Fibroblast of lung (primary cell): Measurements from ENCODE around the gene ZNF433. TPM values are rescaled to one million over a fixed set of nuclear protein-coding genes. Genes with fewer than 3 reads are reported as not detected.
A peak's percentile ranks its signal among the peaks of the same experiment; 100 is the strongest.

Source experiments
- DNase-seq, 2 donors: peaks; one replicate each; pipeline versions ENCODE4 v3.0.0 to v3.0.0-alpha.2; 2010; ENCODE audit warnings: low read depth in 2 of 2
- H2AFZ ChIP-seq: 2 replicates; pipeline ENCODE4 v1.5.1; 2012; ENCODE audit warnings: low read length, control low read depth, inconsistent platforms
- H3K27ac ChIP-seq: 2 replicates; pipeline ENCODE4 v1.5.1; 2011; ENCODE audit warnings: low read length, control low read depth; ENCODE audit not compliant: insufficient read depth
- H3K27me3 ChIP-seq: 2 replicates; pipeline ENCODE4 v1.5.1; 2011; ENCODE audit warnings: mild to moderate bottlenecking, low read length; ENCODE audit not compliant: control insufficient read depth, insufficient read depth
- H3K36me3 ChIP-seq: 2 replicates; pipeline ENCODE4 v1.5.1; 2011; ENCODE audit warnings: low read length; ENCODE audit not compliant: control insufficient read depth, insufficient read depth
- H3K4me1 ChIP-seq: 2 replicates; pipeline ENCODE4 v1.5.1; 2011; ENCODE audit warnings: low read length; ENCODE audit not compliant: control insufficient read depth, insufficient read depth; ENCODE audit errors: extremely low read depth
- H3K4me2 ChIP-seq: 2 replicates; pipeline ENCODE4 v1.5.1; 2011; ENCODE audit warnings: low read length, control low read depth; ENCODE audit not compliant: insufficient read depth; ENCODE audit errors: extremely low read depth
- H3K4me3 ChIP-seq, 4 experiments: fragments of 200-600 bp in 1 of 4; sonication (generic) in 1 of 4; replicated peaks in 1 of 4; 2 replicates each; pipeline ENCODE4 v1.5.1; 2011 to 2016; ENCODE audit warnings: low read length in 4 of 4, low read depth in 3 of 4, mild to moderate bottlenecking in 3 of 4, control low read depth in 2 of 4, inconsistent platforms in 1 of 4, mixed read lengths in 1 of 4; ENCODE audit not compliant: insufficient read depth in 1 of 4; ENCODE audit errors: control extremely low read depth in 1 of 4
- H3K79me2 ChIP-seq: 2 replicates; pipeline ENCODE4 v1.5.1; 2012; ENCODE audit warnings: mild to moderate bottlenecking, low read length, inconsistent platforms; ENCODE audit not compliant: control insufficient read depth, insufficient read depth
- H3K9ac ChIP-seq: 2 replicates; pipeline ENCODE4 v1.5.1; 2011; ENCODE audit warnings: mild to moderate bottlenecking, low read length, control low read depth; ENCODE audit not compliant: insufficient read depth
- H3K9me3 ChIP-seq: 2 replicates; pipeline ENCODE4 v1.5.1; 2012; ENCODE audit warnings: low read depth, low read length; ENCODE audit not compliant: control insufficient read depth, insufficient read depth
- H4K20me1 ChIP-seq: 2 replicates; pipeline ENCODE4 v1.5.1; 2011; ENCODE audit warnings: low read length; ENCODE audit not compliant: control insufficient read depth, insufficient read depth; ENCODE audit errors: extremely low read depth
- EZH2 ChIP-seq: IDR thresholded peaks from 2 replicates; pipeline ENCODE4 v1.5.1; 2012; ENCODE audit warnings: low read length, control low read depth, mild to moderate bottlenecking; ENCODE audit errors: missing control alignments
- polyA plus RNA-seq, 2 donors: library from polyadenylated mRNA; depleted of rRNA in 1 of 2; stranded (reverse) in 1 of 2; unstranded in 1 of 2; fragments of >200 nt; gene quantifications; 2 replicates each; pipeline ENCODE4 v1.2.1, GENCODE V29; 2011 to 2012; ENCODE audit warnings: missing spikeins in 1 of 2
- total RNA-seq: library from RNA; depleted of rRNA; stranded (reverse); fragments of >200 nt; gene quantifications from 2 replicates; pipeline ENCODE4 v1.2.1, GENCODE V29; 2014
- TF ChIP-seq, protein P1 (sequence below), 2 donors: IDR thresholded peaks in 1 of 2; conservative IDR thresholded peaks in 1 of 2; 1 replicate in 1 of 2; 2 replicates in 1 of 2; pipeline ENCODE4 v1.5.1; 2011 to 2012; ENCODE audit warnings: low read length in 2 of 2, control low read depth in 1 of 2, inconsistent platforms in 1 of 2, low read depth in 1 of 2, mild to moderate bottlenecking in 1 of 2

The ZNF433 gene
- total and polyA plus RNA-seq, 2 donors (not counting 1 experiment from before 2014, with no cell fraction given) = 2.9 to 8.9 TPM

DNA sequence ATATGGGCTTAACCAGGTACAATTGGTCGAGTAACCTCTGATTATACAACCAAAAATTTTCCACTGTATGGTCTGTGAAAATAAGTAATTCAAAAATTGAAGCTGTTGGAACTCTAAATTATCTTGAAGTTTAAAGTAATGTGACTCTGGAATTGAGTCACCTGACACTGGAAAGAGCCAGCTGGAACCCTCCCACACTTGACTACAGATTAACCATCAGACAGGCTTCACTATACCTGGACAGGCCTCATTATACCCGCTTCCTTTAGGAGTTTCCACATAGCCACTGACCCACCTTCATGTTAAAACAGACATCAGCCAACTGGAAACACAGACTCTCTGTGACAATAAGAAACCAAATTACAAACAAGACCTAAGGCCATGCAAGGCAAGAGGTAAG is 1.3 kb downstream of the ZNF433 start:
- Histone ChIP-seq H3K79me2 (no peaks in the 10 kb centered on the region), H3K36me3 (no peaks in the 10 kb centered on the region), H3K27ac (no peak overlapping the region), H3K4me1 (peaks cover 2% of the 10 kb centered on the region), H3K9me3 (no peaks in the 10 kb centered on the region), H2AFZ (no peak overlapping the region), H3K9ac (no peak overlapping the region), H3K27me3 (no peaks in the 10 kb centered on the region), H3K4me3 (peak overlapping the region in 3 of 4 experiments; percentile 75 to 90 (median 76)), H4K20me1 (no peaks in the 10 kb centered on the region), H3K4me2 (peak overlapping the region; percentile 84)
- TF ChIP-seq, protein P1, sequence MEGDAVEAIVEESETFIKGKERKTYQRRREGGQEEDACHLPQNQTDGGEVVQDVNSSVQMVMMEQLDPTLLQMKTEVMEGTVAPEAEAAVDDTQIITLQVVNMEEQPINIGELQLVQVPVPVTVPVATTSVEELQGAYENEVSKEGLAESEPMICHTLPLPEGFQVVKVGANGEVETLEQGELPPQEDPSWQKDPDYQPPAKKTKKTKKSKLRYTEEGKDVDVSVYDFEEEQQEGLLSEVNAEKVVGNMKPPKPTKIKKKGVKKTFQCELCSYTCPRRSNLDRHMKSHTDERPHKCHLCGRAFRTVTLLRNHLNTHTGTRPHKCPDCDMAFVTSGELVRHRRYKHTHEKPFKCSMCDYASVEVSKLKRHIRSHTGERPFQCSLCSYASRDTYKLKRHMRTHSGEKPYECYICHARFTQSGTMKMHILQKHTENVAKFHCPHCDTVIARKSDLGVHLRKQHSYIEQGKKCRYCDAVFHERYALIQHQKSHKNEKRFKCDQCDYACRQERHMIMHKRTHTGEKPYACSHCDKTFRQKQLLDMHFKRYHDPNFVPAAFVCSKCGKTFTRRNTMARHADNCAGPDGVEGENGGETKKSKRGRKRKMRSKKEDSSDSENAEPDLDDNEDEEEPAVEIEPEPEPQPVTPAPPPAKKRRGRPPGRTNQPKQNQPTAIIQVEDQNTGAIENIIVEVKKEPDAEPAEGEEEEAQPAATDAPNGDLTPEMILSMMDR (conservative IDR thresholded peaks at IDR 0.05 in 1 of 2, IDR thresholded peaks at IDR 0.05 in 1 of 2; ENCODE audit: low read depth in 1 of 2, low read length in 2 of 2) = no peak
- no peak for TF ChIP-seq EZH2
- no peak for DNase-seq

DNA sequence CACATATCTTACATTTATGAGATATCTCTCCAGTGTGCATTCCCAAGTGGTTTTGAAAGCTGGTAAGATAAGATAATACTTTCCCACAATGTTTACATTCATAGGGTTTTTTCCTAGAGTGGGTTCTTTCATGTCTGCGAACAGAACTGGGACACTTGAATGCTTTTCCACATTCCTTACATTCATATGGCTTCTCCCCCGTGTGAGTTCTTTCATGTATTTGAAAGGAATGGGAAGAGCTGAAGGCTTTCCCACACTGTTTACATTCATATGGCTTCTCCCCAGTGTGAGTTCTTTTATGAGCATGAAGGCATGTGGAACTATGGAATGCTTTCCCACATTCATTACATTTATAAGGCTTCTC is 19.7 kb downstream of the ZNF433 start:
- Histone ChIP-seq H4K20me1 (no peaks in the 10 kb centered on the region), H2AFZ (no peak overlapping the region), H3K27ac (no peak overlapping the region), H3K27me3 (no peaks in the 10 kb centered on the region), H3K4me1 (no peaks in the 10 kb centered on the region), H3K79me2 (no peaks in the 10 kb centered on the region), H3K9ac (no peak overlapping the region), H3K9me3 (peaks cover 4% of the 10 kb centered on the region), H3K4me3 (no peak overlapping the region), H3K36me3 (peaks cover 1% of the 10 kb centered on the region), H3K4me2 (no peak overlapping the region)
- peak in 1 of 2 donors; percentile 15 for DNase-seq
- TF ChIP-seq, protein P1 (conservative IDR thresholded peaks at IDR 0.05 in 1 of 2, IDR thresholded peaks at IDR 0.05 in 1 of 2; ENCODE audit: low read depth in 1 of 2, low read length in 2 of 2) = no peak
- TF ChIP-seq EZH2 = no peak

DNA sequence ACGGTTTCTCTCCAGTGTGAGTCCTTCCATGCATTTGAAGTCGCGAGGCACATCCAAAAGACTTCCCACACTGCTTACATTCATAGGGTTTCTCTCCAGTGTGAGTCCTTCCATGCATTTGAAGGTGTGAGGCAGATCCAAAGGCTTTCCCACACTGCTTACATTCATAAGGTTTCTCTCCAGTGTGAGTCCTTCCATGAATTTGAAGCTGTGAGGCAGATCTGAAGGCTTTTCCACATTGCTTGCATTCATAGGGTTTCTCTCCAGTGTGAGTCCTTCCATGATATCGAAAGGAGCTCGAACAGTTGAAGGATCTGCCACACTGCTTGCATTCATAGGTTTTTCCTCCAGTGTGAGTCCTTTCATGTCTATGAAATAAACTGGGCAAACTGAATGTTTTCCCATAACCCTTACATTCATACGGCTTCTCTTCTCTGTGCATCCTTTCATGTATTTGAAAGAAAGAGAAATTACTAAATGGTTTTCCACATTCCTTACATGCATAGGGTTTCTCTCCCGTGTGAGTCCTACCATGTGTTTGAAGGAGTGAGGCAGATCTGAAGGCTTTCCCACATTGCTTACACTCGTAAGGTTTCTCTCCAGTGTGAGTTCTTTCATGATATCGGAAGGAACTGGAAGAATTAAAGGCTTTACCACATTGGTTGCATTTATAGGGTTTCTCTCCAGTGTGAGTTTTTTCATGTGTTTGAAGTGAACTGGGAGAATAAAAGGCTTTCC is 20.3 kb downstream of the ZNF433 start:
- Histone ChIP-seq H3K79me2 (no peaks in the 10 kb centered on the region), H3K9me3 (peaks cover 4% of the 10 kb centered on the region), H3K4me3 (no peak overlapping the region), H3K27me3 (no peaks in the 10 kb centered on the region), H3K4me1 (no peaks in the 10 kb centered on the region), H3K4me2 (no peak overlapping the region), H4K20me1 (no peaks in the 10 kb centered on the region), H3K9ac (no peak overlapping the region), H3K36me3 (peaks cover 1% of the 10 kb centered on the region), H3K27ac (no peak overlapping the region), H2AFZ (no peak overlapping the region)
- no peak for TF ChIP-seq EZH2
- TF ChIP-seq, protein P1 (conservative IDR thresholded peaks at IDR 0.05 in 1 of 2, IDR thresholded peaks at IDR 0.05 in 1 of 2; ENCODE audit: low read depth in 1 of 2, low read length in 2 of 2) = no peak
- DNase-seq = peak; percentile 3 to 14
